Activated T-cell treated with anti-CD3 and anti-CD28 coated beads, Interleukin-2, amount 50 U/mL, for 48 hours (primary cell): ENCODE data around the gene NFIA.

ENCODE experiments used
- DNase-seq, 2 experiments: peaks; one replicate each; pipeline ENCODE4 v3.0.0-alpha.2; 2020

NFIA gene

GRCh38 chr1:61280452-61280851 lies 198.1 kb downstream of the NFIA start:
- no peak for DNase-seq

DNA sequence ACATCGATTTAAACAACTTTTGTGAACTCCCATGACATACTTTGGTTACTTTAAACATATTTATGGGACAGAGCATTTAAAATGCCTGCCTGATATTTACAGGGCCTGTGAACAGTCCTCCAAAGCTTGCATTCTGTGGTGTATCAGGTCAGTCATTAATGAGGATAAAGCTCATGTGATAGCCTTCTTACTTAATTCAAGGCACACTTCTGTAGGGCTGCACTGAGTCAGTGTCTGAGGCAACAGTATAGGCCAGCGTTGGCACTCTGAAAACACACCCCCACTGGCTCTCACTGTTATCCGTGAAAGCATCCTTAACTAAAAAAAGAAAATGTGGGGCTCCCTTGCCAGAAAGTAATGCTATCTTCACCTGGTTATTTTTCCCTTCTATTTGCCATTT lies 200.0 kb downstream of the NFIA start:
- no peak for DNase-seq

GRCh38 chr1:61284248-61284854 lies 202.0 kb downstream of the NFIA start:
- DNase-seq, result no peak

GRCh38 chr1:61284936-61285335 lies 202.6 kb downstream of the NFIA start:
- no peak for DNase-seq

GRCh38 chr1:61285371-61285885 lies 203.1 kb downstream of the NFIA start:
- DNase-seq, result no peak

GRCh38 chr1:61287014-61287413 lies 204.7 kb downstream of the NFIA start:
- no peak for DNase-seq

- DNase-seq, result no peak
Observed at GRCh38 chr1:61287734-61288133, 205.4 kb downstream of the NFIA start.

GRCh38 chr1:61289232-61290098 lies 207.1 kb downstream of the NFIA start:
- DNase-seq, result no peak

GRCh38 chr1:61290525-61290924 lies 208.2 kb downstream of the NFIA start:
- no peak for DNase-seq

DNA sequence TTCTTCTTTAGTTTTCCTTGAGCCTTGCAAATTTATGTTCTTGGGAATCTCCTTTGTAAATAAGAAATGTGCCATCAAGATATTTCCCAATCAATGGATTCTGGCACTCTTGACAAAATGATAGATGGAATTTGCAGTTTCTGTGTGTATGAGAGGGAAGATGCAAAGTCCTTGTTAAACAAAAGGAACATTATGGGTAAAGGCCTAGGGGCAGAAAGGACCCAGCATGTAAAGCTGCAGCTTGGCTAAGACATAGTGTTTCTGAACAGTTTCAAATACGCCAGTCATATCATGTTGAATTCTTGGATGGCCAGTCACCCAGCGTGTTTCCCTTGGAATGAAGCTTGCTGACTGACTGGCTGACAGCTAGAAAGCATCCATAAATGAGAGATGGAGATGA lies 210.8 kb downstream of the NFIA start:
- no peak for DNase-seq

DNA sequence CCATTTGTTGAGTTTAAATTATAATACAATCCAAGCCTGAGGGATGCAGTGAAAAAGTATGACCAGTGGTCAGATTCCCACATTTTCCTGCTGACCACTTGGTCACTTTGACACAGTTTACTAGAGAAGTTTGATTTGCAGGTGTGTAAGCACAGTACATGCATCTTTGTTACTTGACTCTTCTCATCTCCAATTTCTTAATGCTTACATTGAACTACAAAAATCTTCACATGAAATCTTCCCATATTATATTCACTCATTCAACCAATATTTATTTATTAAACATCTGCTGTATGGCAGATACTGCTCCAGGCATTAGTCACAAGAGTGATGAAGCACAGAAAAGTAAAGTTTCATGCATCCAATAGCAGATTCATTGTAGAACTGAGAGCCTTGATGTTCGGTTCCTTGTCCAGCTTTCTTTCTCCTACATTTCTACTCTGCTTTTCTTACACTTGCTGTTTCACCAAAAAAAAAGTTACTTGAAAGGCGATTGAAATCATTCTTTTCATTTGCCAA lies 211.7 kb downstream of the NFIA start:
- no peak for DNase-seq

GRCh38 chr1:61294930-61295329 lies 212.6 kb downstream of the NFIA start:
- DNase-seq, result no peak

DNA sequence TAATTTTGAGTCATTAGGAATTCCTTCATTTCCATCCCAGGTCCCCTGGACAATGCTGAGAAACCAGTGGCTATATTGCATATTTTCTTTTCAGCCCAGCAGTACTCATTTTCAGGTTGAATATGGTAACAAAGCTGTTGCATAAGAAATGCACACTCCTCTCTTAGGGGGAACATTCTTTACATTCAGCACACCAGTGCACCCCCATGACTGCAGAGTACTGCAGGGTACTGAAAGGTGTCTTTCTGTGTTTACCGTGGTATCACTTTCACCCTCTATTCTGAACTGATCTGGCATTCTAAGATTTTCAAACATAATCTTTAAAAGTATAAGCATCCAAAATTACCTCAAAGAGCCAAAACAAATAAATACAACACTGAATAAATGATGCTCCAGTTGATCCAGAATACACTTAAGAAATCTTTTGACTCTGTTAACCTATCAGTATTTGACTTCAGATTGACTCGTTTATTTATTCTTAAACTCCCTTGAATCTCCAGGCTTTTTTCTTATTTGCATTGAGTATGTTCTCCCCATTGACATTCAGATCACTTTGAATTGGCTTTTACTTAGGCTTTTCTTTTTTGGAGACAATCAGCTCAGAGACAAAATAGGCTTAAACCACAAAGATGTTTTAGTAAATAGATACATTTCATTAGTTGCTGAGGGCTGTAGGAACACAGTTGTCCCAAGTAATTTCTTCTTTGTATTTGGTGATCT lies 213.6 kb downstream of the NFIA start:
- no peak for DNase-seq

DNA sequence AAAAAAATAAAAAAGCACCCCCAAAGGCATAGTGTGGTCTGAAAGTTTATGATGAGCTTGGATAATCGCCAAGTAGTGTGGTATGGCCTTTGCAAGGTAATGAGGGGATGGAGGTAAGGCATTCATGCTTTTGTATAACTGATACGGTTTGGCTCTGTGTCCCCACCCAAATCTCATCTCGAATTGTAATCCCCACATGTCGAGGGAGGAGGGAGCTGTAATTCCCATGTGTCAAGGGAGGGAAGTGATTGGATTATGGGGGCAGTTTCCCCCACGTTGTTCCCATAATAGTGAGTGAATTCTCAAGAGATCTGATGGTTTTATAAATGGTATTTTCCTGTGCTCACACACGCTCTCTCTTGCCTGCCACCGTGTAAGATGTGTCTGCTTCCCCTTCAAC lies 215.5 kb downstream of the NFIA start:
- no peak for DNase-seq

- DNase-seq, result no peak
Observed at GRCh38 chr1:61299463-61299862, 217.1 kb downstream of the NFIA start.

DNA sequence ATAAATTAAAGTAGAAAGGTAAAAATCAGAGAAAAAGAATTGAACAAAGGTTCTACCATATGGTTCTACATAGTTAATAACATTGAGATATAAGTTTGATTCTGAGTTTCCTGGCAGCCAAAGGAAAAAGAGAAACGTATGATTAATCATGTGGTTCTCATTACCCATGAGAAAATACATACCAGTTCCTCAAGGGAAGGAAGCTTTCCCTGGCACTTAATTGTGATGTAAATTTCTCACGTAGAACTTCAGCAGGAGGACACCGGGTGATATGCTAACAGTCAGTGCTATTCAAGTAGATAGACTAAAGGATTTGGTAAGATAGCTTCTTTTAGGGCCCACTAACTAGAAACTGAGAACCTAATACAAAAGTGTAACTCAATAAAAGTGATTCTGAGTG lies 218.5 kb downstream of the NFIA start:
- DNase-seq, result no peak

DNA sequence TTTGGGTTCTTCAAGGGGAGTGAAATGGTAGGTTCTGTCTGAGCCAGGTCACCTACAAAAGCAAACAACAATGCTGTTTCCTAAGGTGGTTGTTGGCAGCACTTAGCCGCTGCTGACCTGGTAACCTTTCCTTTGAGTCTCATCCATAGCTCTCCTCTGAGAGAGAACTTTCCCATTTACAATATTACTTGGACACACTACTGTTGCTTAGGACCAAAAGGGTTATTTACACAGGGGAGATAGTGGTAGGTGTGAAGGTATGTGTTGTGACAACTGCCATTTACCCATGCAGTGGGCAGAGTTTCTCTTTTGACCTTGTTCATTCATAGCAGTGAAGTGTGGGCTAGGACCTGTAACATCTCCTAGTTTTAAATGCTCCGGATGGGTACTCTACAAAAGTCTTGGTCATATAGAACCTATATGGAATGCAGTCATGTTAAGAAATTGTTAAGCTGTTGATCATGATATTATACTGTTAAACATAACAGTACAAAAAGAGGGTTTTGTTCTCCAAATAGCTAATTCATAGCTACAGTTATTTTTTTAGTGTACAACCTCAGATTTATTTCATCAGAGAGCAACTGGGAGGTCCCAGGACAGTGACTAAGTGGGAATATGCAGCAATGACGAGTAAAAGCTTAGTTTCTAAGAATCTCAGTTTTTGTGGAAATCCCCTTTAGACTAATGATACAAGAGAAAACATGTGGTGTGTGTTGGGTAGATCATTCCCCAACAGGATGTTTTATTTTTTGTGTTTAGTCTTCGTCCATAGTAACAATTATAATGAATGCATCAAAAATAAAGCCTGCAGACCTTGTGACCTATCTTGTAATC lies 219.7 kb downstream of the NFIA start:
- no peak for DNase-seq

- no peak for DNase-seq
Observed at GRCh38 chr1:61307422-61308142, 225.2 kb downstream of the NFIA start.

- no peak for DNase-seq
Observed at GRCh38 chr1:61310057-61310456, 227.7 kb downstream of the NFIA start.

DNA sequence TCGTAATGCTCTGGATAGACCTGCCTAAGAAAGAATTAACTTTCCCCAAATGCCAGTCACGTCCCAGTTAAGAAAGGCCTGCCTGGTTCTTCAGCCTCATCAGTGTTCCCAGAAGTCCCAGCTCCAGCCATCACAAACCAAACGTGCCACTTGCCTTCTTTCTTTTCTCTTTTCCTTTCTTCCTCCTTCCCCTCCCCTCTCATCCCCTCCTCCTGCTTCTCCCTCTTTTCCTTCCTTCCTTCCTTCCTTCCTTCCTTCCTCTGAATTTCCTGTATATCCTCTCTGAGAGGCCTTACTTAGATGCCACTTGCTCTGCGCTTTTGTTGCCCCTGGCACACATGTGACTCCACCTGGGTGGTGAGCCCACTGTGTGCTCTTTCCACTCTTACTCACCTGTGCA lies 228.2 kb downstream of the NFIA start:
- no peak for DNase-seq

DNA sequence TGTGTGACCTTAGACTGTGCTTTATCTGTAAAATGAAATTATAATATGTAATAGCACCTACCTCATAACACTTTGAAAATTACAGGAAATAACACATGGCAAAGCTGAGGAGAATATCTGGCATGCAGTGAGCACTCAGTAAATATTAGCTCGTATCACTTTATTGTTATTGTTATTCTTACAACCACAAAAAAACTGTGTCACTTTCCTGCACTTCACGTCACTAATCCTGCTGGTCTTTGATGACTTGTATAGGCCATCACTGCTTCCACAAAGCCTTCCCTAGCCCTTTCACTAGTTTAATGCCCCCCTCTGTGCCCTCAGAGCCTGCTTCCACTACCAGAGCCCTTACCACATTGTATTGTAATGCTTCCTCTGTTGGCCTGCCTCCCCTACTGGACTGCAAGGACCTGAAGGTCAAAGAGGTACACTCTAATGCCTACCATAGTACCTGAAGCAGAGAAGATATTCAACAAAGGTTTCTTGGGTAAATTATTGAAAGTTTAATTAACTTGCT lies 231.6 kb downstream of the NFIA start:
- no peak for DNase-seq

DNA sequence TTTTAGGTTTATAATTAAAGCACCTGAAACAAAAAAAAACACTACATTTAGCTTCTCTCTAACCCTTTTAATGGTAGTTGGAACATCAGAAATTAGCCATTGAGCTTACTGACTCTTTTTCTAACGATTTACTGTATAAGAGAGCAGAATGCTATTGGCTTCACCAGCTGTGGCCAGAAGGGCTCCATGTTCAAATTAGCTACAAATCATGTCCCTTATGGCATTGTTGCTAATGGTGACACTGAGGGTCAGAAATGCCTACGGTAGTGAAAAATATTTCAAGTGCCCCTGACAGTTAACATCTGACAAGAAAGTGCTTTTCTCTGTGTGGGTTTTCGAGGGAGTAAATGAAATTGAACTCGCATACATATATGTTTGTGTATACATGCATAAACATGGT lies 232.7 kb downstream of the NFIA start:
- DNase-seq, result no peak
